ENCODE measurements around the gene KLF3.

Gene KLF3

DNA sequence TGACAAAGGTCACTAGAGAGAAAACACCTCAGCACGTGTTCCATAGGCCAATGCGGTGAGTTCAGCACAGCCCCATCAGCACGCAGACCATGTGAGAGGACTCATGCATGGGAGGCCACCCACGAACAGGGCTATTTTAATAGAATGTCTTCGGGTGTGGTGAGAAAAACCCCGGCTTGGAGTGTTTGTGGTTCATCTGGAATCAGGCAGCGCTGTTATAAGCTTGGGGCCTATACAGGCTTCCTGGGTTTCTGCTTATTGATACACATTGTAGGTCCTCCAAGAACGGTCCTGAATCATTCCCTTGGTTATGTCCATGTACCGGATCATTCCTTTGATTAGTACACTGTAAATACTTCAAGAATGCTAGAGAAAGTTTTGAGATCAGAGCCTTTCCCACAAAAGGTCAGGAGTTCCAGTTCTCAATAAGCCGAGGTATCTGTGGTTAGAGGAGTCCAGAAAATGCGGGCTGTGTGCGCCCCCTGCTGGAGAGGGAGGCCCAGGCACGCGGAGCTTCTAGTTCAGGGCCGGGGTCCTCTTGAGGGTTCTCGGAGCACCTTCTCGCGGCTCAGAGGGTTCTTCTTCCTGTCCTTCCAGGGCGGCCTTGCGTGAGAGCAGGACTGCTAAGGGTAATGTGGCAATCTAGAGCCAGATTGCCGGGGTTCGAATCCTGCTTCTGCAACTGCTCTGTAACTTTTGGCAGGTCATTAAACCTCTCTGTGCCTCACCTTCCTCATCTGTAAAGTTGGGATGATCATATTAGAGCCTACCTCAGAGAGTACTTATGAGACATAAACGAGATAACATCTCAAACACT is 67.0 kb downstream of the KLF3 start:
- H3K4me1 ChIP-seq (ENCODE audit: insufficient read depth, low read length) = peaks cover 9% of the 10 kb centered on the region
- H3K36me3 ChIP-seq (ENCODE audit: insufficient read depth, low read length) = no peaks in the 10 kb centered on the region
- no peak overlapping the region for H3K9ac ChIP-seq (ENCODE audit: low read length)
- no peak overlapping the region for H3K4me3 ChIP-seq (ENCODE audit: low read depth in 1 of 2, low read length in 2 of 2)
- H3K27me3 ChIP-seq (ENCODE audit: control insufficient read depth in 1 of 2, insufficient read depth in 2 of 2, low read length in 2 of 2) = no peaks in the 10 kb centered on the region
- no peaks in the 10 kb centered on the region for H3K9me3 ChIP-seq (ENCODE audit: low read length)
- H3K27ac ChIP-seq (ENCODE audit: low read depth, low read length) = no peak overlapping the region

GRCh38 chr4:38733663-38734062 is 69.7 kb downstream of the KLF3 start:
- H3K27ac ChIP-seq (ENCODE audit: low read depth, low read length) = no peak overlapping the region
- H3K9ac ChIP-seq (ENCODE audit: low read length) = no peak overlapping the region
- H3K4me1 ChIP-seq (ENCODE audit: insufficient read depth, low read length) = peaks cover 9% of the 10 kb centered on the region
- no peaks in the 10 kb centered on the region for H3K27me3 ChIP-seq (ENCODE audit: control insufficient read depth in 1 of 2, insufficient read depth in 2 of 2, low read length in 2 of 2)
- no peaks in the 10 kb centered on the region for H3K36me3 ChIP-seq (ENCODE audit: insufficient read depth, low read length)
- no peaks in the 10 kb centered on the region for H3K9me3 ChIP-seq (ENCODE audit: low read length)
- no peak overlapping the region for H3K4me3 ChIP-seq (ENCODE audit: low read depth in 1 of 2, low read length in 2 of 2)

- Histone ChIP-seq H3K27ac (ENCODE audit: low read depth, low read length) (no peak overlapping the region), H3K9ac (ENCODE audit: low read length) (no peak overlapping the region), H3K27me3 (ENCODE audit: control insufficient read depth in 1 of 2, insufficient read depth in 2 of 2, low read length in 2 of 2) (no peaks in the 10 kb centered on the region), H3K9me3 (ENCODE audit: low read length) (no peaks in the 10 kb centered on the region), H3K36me3 (ENCODE audit: insufficient read depth, low read length) (no peaks in the 10 kb centered on the region), H3K4me1 (ENCODE audit: insufficient read depth, low read length) (peaks cover 9% of the 10 kb centered on the region), H3K4me3 (ENCODE audit: low read depth in 1 of 2, low read length in 2 of 2) (no peak overlapping the region)
Measured at GRCh38 chr4:38734446-38734845, 70.4 kb downstream of the KLF3 start.

- Histone ChIP-seq H3K27me3 (ENCODE audit: control insufficient read depth in 1 of 2, insufficient read depth in 2 of 2, low read length in 2 of 2) (no peaks in the 10 kb centered on the region), H3K9me3 (ENCODE audit: low read length) (no peaks in the 10 kb centered on the region), H3K27ac (ENCODE audit: low read depth, low read length) (no peak overlapping the region), H3K36me3 (ENCODE audit: insufficient read depth, low read length) (no peaks in the 10 kb centered on the region), H3K4me3 (ENCODE audit: low read depth in 1 of 2, low read length in 2 of 2) (no peak overlapping the region), H3K9ac (ENCODE audit: low read length) (no peak overlapping the region), H3K4me1 (ENCODE audit: insufficient read depth, low read length) (peaks cover 9% of the 10 kb centered on the region)
Measured at GRCh38 chr4:38734911-38735310, 70.9 kb downstream of the KLF3 start.

DNA sequence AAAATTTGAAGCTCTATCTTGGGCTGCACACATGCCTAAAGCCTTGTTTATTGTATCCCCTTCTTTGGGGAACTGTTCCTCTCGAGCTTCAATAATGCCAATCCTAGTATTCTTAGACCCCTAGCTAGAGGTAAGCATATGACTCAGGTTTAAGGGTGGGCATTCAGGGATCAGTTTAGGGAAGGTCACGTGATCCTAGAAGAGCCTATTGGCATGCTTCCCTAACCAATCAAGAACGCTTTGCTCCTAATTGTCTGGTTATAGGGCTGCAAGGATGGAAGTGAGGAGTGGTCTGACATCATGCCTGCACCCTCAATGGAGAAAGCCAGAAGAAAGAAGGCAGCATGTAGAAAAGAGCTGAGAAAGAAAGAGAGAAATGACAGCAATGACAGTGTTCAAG is 71.9 kb downstream of the KLF3 start:
- H3K4me1 ChIP-seq (ENCODE audit: insufficient read depth, low read length) = peaks cover 6% of the 10 kb centered on the region
- no peak overlapping the region for H3K27ac ChIP-seq (ENCODE audit: low read depth, low read length)
- H3K27me3 ChIP-seq (ENCODE audit: control insufficient read depth in 1 of 2, insufficient read depth in 2 of 2, low read length in 2 of 2) = no peaks in the 10 kb centered on the region
- no peak overlapping the region for H3K9ac ChIP-seq (ENCODE audit: low read length)
- H3K36me3 ChIP-seq (ENCODE audit: insufficient read depth, low read length) = no peaks in the 10 kb centered on the region
- no peak overlapping the region for H3K4me3 ChIP-seq (ENCODE audit: low read depth in 1 of 2, low read length in 2 of 2)
- H3K9me3 ChIP-seq (ENCODE audit: low read length) = no peaks in the 10 kb centered on the region

DNA sequence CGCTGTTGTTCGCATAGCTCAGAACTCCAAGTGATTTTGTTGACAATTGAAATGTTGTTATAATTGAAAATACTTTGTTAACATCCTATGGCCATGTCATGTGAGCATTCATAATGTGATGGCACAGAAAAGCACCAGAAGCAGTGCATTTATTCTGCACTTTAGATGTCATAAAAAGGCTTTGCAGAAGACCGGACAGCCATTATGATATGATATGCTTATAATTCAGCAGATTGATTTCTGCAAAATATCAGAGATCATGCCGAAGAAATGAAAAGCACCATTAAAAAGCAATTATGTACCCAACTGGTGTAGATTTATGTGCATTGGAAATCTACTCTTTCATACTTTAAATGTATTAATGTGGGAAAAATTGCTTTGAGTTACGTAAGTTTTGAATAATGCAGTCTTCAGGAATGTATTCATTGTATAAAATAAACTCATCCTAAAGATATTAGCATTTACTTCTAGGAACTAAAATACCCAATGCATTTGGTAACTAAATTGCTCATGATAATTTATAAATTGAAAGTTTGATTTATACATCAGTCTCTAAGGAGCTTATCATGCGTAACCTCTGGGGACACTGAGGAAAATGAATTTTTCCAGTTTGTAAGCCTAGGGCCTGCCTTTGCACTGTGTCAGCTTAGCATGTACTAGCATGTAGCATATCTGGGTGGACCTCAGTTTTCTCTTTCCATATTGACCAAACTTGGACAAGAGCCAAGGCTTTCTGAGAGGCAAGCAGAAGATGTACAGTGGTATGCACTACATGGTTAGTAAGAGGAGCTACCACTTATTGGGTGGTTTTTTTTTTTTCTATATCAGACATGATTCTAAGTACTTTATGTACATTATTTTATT is 75.2 kb downstream of the KLF3 start:
- no peak overlapping the region for H3K9ac ChIP-seq (ENCODE audit: low read length)
- H3K9me3 ChIP-seq (ENCODE audit: low read length) = no peaks in the 10 kb centered on the region
- no peaks in the 10 kb centered on the region for H3K4me1 ChIP-seq (ENCODE audit: insufficient read depth, low read length)
- no peaks in the 10 kb centered on the region for H3K27me3 ChIP-seq (ENCODE audit: control insufficient read depth in 1 of 2, insufficient read depth in 2 of 2, low read length in 2 of 2)
- no peaks in the 10 kb centered on the region for H3K36me3 ChIP-seq (ENCODE audit: insufficient read depth, low read length)
- H3K4me3 ChIP-seq (ENCODE audit: low read depth in 1 of 2, low read length in 2 of 2) = no peak overlapping the region
- H3K27ac ChIP-seq (ENCODE audit: low read depth, low read length) = no peak overlapping the region

DNA sequence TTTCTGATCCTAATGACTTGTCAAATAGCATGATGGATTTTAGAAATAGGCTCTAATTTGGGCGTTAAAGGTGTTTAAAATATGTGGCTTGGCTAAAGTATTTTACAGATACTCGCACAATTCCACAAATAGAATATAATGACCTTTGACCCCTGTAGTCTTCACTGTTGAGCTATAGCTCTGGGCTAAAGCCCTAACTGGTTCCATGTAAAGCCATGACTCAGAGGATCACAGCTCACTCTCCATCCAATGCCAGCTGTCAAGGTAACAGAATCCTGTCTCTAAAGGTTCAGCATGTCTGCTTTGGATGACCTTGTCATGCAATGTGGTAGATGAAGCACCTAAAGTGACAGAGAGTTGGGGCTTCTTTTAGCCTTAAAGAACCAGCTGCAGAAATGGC is 76.3 kb downstream of the KLF3 start:
- H3K9me3 ChIP-seq (ENCODE audit: low read length) = no peaks in the 10 kb centered on the region
- H3K27me3 ChIP-seq (ENCODE audit: control insufficient read depth in 1 of 2, insufficient read depth in 2 of 2, low read length in 2 of 2) = no peaks in the 10 kb centered on the region
- H3K4me1 ChIP-seq (ENCODE audit: insufficient read depth, low read length) = no peaks in the 10 kb centered on the region
- H3K9ac ChIP-seq (ENCODE audit: low read length) = no peak overlapping the region
- no peak overlapping the region for H3K4me3 ChIP-seq (ENCODE audit: low read depth in 1 of 2, low read length in 2 of 2)
- H3K27ac ChIP-seq (ENCODE audit: low read depth, low read length) = no peak overlapping the region
- no peaks in the 10 kb centered on the region for H3K36me3 ChIP-seq (ENCODE audit: insufficient read depth, low read length)

DNA sequence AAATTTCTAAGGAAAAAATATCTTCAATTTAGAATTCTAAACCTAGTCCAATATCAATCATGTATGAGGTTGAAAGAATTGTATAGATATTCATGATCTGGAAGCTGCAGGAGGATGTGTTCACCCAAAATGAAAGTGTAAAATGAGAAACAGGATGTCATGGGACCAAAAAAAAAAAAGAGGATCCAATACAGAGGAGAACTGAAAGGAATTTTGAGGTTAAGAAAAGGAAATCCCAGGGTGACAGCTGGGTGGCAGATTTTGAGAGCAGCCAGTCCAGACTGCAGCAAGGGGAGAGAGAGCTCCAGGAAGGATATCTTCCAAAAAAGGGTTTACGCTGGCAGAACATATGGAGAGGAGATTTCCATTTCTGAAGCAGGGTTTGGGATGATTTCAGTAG is 79.9 kb downstream of the KLF3 start:
- no peaks in the 10 kb centered on the region for H3K27me3 ChIP-seq (ENCODE audit: control insufficient read depth in 1 of 2, insufficient read depth in 2 of 2, low read length in 2 of 2)
- no peaks in the 10 kb centered on the region for H3K36me3 ChIP-seq (ENCODE audit: insufficient read depth, low read length)
- H3K4me3 ChIP-seq (ENCODE audit: low read depth in 1 of 2, low read length in 2 of 2) = no peak overlapping the region
- no peaks in the 10 kb centered on the region for H3K9me3 ChIP-seq (ENCODE audit: low read length)
- H3K27ac ChIP-seq (ENCODE audit: low read depth, low read length) = no peak overlapping the region
- no peak overlapping the region for H3K9ac ChIP-seq (ENCODE audit: low read length)
- no peaks in the 10 kb centered on the region for H3K4me1 ChIP-seq (ENCODE audit: insufficient read depth, low read length)

DNA sequence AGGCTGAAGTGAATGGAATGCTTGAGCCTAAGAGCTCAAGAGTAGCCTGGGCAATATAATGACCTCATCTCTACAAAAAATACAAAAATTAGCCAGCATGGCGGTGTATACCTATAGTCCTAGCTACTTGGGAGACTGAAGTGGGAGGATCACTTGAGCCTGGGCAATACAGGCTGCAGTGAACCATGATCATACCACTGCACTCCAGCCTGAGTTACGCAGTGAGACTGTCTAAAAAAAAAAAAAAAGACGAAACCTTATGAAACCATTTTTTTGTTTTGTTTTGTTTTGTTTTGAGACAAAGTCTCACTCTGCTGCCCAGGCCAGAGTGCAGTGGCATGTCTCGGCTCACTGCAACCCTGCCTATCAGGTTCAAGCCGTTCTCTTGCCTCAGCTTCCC is 81.9 kb downstream of the KLF3 start:
- Histone ChIP-seq H3K4me1 (ENCODE audit: insufficient read depth, low read length) (no peaks in the 10 kb centered on the region), H3K9me3 (ENCODE audit: low read length) (no peaks in the 10 kb centered on the region), H3K9ac (ENCODE audit: low read length) (no peak overlapping the region), H3K36me3 (ENCODE audit: insufficient read depth, low read length) (no peaks in the 10 kb centered on the region), H3K27me3 (ENCODE audit: control insufficient read depth in 1 of 2, insufficient read depth in 2 of 2, low read length in 2 of 2) (no peaks in the 10 kb centered on the region), H3K27ac (ENCODE audit: low read depth, low read length) (no peak overlapping the region), H3K4me3 (ENCODE audit: low read depth in 1 of 2, low read length in 2 of 2) (no peak overlapping the region)

DNA sequence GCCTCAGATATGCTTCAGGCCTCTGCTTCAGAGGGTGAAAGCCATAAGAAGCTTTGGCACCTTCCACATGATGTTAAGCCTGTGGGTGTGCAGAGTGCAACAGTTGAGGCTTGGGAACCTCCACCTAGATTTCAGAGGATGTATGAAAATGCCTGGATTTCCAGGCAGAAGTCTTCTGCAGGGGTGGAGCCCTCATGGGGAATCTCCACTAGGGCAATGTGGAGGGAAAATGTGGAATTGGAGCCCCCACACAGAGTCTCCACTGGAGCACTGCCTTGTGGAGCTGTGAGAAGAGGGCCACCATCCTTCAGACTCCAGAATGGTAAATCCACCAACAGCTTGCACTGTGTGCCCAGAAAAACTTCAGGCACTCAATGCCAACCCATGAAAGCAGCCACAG is 83.6 kb downstream of the KLF3 start:
- no peak overlapping the region for H3K27ac ChIP-seq (ENCODE audit: low read depth, low read length)
- H3K4me3 ChIP-seq (ENCODE audit: low read depth in 1 of 2, low read length in 2 of 2) = no peak overlapping the region
- no peaks in the 10 kb centered on the region for H3K36me3 ChIP-seq (ENCODE audit: insufficient read depth, low read length)
- H3K4me1 ChIP-seq (ENCODE audit: insufficient read depth, low read length) = peaks cover 3% of the 10 kb centered on the region
- H3K9ac ChIP-seq (ENCODE audit: low read length) = no peak overlapping the region
- H3K27me3 ChIP-seq (ENCODE audit: control insufficient read depth in 1 of 2, insufficient read depth in 2 of 2, low read length in 2 of 2) = no peaks in the 10 kb centered on the region
- no peaks in the 10 kb centered on the region for H3K9me3 ChIP-seq (ENCODE audit: low read length)

GRCh38 chr4:38749336-38749735 is 85.3 kb downstream of the KLF3 start:
- H3K9me3 ChIP-seq (ENCODE audit: low read length) = no peaks in the 10 kb centered on the region
- H3K4me3 ChIP-seq (ENCODE audit: low read depth in 1 of 2, low read length in 2 of 2) = no peak overlapping the region
- H3K9ac ChIP-seq (ENCODE audit: low read length) = no peak overlapping the region
- no peaks in the 10 kb centered on the region for H3K27me3 ChIP-seq (ENCODE audit: control insufficient read depth in 1 of 2, insufficient read depth in 2 of 2, low read length in 2 of 2)
- H3K27ac ChIP-seq (ENCODE audit: low read depth, low read length) = no peak overlapping the region
- H3K4me1 ChIP-seq (ENCODE audit: insufficient read depth, low read length) = peaks cover 13% of the 10 kb centered on the region
- H3K36me3 ChIP-seq (ENCODE audit: insufficient read depth, low read length) = no peaks in the 10 kb centered on the region

All from muscle layer of colon (tissue), 2 donors.